ENCODE data around the gene ITGB3BP.

- TF ChIP-seq CTCF (IDR thresholded peaks at IDR 0.05; ENCODE audit: low read depth, low read length, poor library complexity, severe bottlenecking) (no peak), EZH2phosphoT487 (IDR thresholded peaks at IDR 0.05; ENCODE audit: borderline replicate concordance, low read length) (no peak)
These were observed 36.4 kb downstream of the ITGB3BP start for GRCh38 chr1:63486629-63487028.

All from DOHH2 (cell line).